Kidney glomerular epithelial cell (primary cell): ENCODE data around the gene ARHGAP31.
"Not testable (repeated sequence)": the region's sequence is repeated elsewhere in the genome, so short reads cannot be mapped to it uniquely, and the experiment has no call there.

ENCODE experiments used
- DNase-seq: peaks from one replicate; lab custom pipeline; 2025; lab: John Stamatoyannopoulos, UW

Gene ARHGAP31

DNA sequence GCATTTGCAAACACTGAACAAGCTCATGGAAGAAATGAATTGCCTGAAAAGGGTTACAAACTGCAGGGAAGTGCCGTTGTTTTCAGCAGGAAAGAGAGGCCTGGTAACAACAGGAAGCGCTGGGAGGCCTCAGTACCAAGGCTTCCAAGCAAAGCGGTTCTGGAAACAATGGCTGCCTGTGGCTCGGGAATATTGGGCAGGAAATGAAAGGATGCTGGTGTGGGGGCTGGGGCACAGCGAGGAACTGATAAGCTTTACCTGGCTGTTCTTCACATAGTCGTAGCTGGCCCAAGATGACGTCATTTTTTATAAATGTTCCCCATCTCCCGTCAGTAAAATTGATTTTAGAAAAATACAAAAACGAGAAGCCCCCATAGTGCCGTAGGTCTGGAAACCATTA, 55.9 kb downstream of the ARHGAP31 start:
- DNase-seq, result no peak

DNA sequence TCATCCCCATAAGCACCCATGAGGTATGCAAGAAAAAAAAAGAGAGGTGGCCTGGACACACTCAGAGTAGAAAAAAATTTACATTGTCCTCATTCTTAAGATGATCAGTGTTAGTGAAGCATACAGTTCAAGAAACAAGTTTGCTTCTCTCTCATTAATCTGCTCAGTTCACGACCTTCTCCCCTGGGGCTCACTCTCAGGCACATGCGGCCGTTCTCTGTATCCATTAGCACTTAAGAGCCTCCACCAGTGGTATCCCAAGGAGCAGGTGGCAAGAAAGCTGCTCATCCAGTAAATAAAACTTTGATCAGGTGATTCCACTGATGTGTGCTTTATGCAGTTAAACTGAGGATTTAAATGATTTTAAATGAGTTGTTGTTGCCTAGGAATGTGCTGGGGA, 57.4 kb downstream of the ARHGAP31 start:
- no peak for DNase-seq

DNA sequence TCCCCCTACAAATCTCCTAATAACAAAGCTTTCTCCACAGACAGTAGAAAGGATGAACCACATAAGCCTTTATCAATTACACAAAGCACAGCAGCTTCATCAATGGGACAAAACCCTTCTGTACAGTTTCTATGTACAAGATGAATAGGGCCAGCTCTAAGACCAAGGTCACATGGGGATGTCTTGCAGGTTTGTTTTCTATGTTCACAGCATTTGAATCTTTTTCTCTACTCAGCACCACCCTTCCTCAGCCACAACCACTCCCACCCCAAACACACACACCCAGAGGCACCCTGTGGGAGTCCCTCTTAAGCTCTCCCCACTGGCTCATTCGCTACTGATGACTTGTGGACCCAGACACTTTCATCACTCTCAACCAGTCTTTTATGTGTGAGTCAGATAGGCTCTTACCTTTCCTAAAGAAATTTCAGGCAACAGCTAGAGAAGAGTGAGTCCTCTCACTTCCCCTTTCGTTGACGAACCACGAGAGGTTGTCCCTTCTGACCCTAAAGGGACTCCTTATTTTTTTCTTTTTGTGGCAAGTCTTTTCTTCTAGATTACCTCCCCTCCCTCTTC, 57.9 kb downstream of the ARHGAP31 start:
- no peak for DNase-seq

DNA sequence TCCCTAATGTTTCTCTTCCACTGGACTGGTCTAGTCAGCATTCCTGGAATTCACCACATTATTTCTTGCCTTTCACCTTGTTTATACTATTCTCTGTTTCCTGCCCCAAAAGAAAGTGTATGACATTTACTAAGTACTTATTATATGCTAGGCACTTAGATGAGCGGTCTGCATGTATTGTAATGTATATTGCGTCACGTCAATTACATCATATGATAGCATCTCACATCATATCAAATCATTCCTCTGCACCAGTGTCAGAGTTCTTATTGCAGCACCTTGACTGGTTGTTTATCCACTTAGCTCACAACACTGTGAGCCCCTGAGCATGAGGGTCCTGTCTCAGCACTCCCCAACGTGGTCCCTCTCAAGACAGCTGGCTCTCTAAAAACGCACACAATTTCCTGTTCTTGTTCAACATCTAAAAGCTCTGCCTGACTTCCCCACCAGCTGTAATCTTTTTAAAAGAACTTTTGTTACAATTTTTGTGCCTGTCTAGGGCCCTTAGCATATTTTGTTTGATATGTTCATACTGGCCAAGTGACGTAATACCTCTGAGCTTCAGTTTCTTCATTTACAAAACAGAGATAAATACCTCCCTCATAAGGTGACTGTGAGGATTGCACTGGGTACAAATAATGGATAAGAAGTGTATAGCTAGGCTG, 58.8 kb downstream of the ARHGAP31 start:
- DNase-seq, result peak; percentile 50

DNA sequence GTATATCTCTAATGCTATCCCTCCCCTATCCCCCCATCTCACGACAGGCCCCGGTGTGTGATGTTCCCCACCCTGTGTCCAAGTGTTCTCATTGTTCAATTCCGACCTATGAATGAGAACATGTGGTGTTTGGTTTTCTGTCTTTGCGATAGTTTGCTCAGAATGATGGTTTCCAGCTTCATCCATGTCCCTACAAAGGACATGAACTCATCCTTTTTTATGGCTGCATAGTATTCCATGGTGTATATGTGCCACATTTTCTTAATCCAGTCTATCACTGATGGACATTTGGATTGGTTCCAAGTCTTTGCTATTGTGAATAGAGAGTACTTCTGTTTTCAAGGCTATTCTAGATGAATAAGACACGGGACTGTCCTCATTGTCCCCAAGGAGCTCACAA, 61.4 kb downstream of the ARHGAP31 start:
- DNase-seq, result not testable (repeated sequence)

DNA sequence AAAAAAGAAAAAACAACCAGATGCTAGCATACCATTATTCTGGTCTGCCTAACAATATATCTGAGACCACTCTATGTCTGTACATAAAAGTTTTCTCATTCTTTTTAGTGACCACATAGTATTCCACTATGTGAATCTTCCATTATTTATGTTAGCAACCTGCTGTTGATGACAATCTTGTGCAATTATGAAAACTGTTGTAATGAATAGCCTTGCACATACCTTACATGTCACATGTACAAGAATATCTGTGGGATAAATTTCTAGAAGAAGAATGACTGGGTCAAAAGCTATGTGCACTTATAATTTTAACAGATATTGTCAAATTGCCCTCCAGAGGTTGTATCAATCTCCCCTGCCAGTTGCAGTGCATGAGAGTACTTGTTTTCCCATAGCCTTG, 62.5 kb downstream of the ARHGAP31 start:
- DNase-seq, result no peak

DNA sequence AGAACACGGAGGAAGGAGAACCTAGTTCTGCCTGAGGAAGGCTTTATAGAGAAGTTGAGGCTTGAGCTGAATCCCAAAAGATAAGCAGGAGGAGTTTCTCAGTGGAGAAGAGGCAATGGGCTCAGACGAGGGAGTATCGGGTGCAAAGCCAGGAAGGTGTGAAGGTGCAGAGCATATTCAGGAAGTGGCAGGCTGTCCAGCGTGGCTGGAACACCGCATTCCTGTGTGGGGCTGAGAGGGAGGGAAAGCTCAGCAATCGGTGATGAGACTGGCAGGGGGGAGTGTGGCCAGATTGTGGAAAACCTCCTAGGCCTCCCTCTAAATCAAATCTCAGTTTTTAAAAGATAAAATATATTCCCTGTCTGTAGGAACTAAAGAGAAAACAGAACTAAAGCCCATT, 63.0 kb downstream of the ARHGAP31 start:
- DNase-seq, result peak; percentile 62

DNA sequence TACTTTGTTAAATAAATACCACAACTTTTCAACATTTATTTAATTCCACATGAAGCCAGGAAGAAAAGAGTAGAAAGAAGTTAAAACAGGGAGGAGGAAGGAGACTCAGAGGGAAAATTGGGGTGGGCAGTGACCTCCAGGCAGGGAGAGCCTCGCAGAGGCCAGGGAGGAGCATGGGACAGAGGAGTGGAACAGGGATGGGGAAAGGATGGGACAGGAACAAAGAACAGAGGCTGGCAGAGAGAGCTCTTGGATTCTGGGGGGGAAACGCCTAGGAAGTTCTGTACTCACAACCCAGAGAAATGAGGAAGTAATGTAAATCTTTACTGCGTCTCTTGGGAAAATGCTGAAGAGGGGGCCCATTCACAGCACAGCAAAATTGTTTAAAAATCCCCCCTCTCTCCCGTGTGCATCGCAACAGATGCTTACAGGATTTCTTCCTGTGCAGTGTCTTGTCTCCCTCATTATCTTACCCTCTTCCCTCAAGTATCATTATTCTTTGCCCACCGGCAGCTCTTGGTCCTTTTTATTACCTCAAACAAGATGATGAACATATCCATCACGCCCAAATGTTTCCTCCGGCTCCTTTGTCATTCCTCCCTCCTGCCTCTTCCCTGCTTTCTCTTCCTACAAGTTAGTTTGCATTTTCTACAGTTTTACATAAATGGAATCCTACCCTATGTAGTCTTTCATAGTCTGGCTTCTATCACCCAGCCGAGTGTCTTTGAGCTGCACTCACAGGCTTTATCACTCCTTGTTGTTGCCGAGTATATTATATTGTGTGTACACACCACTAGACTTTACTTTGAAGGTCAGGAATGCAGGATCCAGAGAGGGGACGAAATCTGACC, 65.5 kb downstream of the ARHGAP31 start:
- DNase-seq, result no peak

DNA sequence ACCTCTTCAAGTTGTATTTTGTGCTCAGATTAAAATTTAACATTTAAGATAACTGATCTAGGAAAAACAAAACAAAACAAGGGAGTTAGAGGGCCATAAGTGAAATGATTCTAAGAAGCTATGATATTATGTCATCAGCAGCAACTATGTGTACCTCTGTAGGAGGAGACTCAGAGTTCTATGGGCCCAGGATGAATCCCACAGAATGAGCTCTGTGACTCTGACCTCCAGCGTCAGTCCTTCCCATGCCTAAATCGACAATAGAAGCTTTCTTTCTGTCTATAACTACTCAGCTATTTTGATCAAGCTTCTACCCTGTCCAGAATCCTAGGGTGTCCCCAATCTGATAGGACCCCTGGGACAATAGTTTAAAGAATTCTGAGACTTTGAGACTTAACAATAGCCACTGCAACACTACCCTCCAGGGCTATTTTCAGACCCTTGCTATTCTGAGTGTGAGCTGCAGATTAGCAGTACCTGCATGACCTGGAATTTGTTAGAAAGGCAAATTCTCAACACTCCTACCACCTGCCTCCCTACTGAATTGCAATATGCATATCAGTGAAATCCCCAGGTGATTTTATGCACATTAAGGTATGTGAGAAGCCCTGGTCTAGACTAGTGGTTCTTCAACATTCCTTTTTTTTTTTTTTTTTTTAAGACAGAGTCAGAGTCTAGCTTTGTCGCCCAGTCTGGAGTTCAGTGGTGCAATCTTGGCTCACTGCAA, 66.7 kb downstream of the ARHGAP31 start:
- DNase-seq, result peak; percentile 9

DNA sequence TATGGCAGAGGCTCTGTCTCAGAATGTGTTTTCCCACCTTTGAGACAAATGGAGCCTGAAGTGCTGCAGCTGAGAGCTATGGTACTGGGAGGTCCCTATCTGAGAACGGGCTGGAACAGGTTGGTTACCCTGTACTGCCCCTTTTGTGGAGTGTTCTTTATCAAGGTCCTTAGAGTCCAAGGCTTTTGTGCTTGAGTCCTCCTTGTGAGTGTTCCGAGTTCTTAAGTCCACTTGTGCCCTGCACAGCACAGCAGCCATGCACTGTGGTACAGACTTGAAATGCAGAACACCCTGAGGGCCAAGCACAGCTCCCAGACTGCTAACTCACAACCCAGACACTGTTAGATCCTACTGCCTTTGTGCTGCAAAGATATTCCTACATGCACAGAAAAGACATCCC, 67.8 kb downstream of the ARHGAP31 start:
- no peak for DNase-seq

DNA sequence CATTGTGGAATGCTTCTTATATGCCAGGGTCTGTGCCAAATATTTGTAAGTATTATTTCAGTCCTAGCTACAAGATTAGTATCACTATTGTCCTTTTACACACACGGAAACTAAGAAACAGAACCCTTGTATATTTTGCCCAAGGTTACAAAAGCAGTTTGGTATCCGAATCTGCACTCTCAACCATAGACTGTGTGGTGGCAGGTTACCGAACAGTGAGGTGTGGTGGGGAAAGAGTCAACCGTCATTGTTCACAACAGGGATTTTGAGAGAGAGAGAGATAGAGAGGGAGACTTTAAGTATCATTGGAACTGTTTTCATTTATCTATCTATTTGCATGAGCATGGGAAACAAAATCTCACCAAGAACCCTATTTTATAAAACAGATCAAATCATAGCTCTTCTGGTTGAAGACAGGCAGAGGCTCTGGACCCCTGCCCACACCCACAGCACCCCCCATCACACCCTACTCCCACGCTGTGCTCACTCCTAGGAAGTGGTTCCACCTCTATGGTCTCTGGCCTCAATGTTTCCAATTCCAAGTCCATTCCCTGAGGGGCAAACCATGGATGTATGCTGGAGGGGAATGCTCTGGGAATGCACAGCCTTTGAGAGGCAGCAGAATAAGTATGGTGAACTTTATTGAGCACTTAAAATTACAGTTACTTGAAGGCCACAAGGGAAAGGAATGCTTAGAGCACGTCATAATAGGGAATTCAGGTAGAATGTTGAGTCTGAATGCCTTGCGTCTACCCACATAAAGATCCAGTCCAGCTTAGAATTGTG, 69.0 kb downstream of the ARHGAP31 start:
- DNase-seq, result no peak

DNA sequence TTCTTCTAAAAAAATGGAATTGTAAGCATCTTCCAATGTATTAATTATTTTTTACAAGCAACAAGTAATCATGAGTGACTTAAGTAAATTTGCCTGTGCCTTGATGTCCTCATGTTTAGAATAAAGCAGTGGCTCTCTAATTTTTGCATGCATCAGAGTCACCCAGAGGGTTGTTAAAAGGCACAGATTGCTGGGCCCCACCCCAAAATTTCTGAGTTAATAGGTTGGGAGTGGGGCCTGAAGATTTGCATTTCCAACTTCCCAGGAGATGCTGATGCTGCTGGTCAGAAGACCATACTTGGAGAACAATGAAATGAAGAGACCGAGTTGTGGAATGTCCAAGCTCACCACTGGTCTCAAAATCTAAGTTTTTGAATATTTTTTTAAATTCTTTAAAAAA, 70.2 kb downstream of the ARHGAP31 start:
- no peak for DNase-seq

DNA sequence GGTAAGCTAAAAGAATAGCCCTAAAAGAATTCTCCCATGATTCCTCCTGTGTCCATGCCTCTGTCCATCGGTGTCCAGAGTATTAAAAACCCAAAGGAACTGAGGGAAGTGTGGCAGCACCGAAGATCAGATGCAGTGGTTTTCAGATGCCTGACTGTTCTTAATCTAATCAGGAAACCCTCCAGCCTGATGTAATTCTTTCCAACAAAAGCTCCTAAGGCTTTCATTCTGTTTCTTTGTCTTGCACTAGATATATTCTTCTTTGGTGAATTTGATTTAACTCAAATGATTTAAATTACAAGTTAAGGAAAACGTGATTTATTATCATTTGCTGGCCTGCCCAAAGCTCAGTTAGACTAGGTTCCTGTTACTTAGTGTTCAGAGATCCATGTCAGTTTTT, 71.2 kb downstream of the ARHGAP31 start:
- DNase-seq, result no peak

DNA sequence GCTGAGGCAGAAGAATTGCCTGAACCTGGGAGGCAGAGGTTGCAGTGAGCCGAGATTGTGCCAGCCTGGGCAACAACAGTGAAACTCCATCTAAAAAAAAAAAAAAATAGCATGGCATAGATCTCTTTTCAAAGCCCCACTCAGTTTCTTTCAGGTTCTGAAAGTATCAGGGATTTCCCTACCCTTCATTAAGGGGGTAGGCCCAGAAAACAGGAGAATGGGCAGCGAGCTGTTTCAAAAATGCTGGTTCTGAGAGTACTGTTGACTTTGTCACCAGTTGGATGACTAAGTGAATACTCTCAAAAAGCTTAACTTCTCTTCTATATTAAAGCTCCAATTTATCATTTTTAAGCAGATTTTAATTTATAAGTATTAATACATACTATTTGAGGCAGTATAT, 72.8 kb downstream of the ARHGAP31 start:
- no peak for DNase-seq

DNA sequence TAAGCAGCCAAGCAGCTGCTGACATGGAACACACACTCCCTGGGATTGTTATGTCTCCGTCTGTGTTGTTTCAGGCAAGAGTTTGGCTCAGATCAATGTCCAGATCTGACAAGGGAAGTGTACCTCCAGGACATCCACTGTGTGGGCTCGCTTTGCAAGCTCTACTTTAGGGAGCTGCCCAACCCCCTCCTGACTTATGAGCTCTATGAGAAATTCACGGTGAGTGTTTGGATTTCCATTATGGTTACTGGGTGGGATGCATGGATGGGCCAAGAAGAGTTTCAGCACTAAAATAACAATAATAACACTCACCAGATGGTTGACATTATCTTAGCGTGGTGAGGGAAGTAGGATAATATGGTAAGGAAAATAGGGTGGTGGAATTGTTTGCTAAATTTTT, 74.1 kb downstream of the ARHGAP31 start:
- no peak for DNase-seq

DNA sequence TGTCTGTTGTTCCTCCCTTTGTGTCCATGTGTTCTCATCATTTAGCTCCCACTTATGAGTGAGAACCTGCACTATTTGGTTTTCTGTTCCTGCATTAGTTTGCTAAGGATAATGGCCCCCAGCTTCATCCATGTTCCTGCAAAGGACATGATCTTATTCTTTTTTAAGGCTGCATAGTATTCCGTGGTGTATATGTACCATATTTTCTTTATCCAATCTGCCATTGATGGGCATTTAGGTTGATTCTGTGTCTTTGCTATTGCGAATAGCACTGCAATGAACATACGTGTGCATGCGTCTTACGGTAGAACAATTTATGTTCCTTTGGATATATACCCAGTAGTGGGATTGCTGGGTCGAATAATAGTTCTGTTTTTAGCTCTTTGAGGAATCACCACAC, 77.6 kb downstream of the ARHGAP31 start:
- DNase-seq, result not testable (repeated sequence)

DNA sequence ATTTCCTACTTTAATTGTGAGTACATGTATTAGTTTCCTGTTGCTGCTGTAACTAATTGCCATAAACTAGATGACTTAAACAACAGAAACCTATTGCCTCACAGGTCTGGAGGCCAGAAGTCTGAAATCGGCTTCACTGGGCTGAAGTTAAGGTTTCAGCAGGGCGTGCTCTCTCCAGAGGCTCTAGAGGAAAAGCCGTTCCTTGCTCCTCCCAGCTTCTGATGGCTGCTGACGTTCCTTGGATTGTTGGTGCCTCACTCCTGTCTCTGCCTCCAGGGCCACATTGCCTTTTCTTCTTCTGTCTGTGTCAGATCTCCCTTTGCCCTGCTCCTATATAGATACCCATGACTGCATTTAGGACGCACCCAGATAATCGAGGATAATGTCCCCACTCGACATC, 80.9 kb downstream of the ARHGAP31 start:
- DNase-seq, result no peak

DNA sequence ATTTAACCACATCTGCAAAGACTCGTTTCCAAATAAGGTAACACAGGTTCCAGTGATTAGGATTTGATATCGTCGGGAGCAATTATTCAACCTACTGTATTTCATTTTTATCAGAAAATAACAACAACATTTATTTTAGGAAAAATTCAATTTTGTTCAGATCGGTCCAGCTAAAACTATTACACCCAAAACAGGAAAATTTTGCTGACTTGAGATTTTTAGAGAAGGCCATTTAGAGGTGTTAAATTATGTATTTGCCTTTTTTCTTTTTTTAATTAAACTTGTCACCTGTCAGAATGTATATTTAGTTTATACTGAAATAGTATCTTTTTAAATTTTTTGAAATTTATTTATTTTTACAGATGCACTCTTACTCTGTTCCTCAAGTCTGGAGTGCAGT, 81.3 kb downstream of the ARHGAP31 start:
- DNase-seq, result no peak

DNA sequence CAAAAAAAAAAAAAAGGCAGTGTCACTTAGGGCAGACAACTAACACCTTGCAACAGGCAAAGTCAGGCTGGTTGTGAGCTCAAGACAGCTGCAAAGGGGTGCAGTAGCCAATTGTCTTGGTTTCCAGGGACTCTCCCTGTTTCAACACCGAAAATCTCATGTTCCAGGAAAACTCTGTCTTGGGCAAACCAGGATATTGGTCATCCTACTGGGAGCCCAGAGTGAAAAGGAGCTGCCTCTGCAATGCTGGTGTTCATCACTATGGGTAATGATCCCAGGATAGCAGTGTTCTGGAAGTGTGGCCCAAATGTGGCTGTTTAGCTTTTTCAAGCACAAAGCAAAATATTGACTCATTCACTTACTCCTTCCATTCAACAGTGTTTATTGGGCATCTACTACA, 82.6 kb downstream of the ARHGAP31 start:
- no peak for DNase-seq

DNA sequence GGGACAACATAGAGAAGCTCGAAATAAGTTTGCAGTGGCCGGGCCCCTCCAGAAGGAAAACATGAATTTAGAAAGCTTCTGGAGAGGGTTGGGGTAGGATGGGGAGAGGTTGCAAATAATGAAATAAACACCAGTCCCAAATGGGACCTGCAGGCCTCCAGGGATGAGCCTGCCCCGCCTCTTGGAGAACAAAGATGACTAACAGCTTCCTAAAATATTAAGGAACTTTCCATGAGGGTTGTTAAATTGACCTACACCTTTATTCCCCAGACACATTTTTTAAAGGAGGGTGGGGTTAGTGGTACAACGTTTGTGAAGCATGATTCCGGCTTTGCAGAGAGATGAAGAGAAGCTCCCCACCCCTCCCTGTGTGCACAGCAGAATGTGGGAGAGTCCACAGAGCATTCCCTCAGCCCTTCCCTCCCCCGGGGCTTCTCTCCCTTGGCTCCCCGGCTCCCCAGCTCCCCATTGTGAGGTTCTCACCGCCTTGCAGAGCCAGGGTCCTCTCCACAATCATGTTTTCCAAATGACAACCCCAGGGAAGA, 84.1 kb downstream of the ARHGAP31 start:
- no peak for DNase-seq

DNA sequence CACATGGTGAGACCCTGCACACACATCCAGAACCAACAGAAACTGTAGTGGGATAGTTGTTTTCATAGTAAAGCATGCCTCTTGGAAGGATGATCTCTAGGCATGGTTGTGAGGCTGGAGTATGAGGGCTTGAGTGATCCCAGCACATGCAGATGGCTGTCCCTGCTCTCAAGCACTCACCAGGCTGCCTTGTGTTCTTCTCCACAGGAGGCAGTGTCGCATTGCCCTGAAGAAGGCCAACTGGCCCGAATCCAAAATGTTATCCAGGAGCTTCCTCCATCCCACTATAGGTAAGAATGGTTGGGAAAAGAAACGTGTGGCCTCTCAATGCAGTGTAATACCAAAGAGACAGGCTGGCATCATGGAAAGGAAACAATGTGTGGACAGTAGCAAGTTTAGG, 86.5 kb downstream of the ARHGAP31 start:
- no peak for DNase-seq

DNA sequence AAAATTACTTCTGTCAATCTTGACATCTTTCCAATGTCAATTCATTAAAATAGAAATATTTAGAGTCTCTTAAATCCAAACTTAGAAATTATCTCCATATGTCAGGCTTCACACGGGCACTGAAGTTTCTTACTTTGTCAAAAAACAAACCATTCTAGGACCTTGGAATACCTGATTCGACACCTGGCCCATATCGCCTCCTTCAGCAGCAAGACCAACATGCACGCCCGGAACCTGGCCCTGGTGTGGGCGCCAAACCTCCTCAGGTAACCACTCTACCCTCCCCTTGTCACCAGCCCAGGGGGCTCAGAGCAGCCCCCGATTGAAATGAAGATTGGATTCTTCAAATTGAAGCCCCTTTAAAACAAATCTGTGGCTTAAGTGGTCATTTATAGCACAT, 88.0 kb downstream of the ARHGAP31 start:
- DNase-seq, result no peak
